Loucy (cell line): Measurements from ENCODE around the gene GEMIN7.
A peak's percentile ranks its signal among the peaks of the same experiment; 100 is the strongest.

Experiments
- H2AFZ ChIP-seq: fragments of 200-600 bp; sonication (generic); 2 replicates; pipeline ENCODE4 v1.6.0; 2016; ENCODE audit warnings: antibody characterized with exemption, mild to moderate bottlenecking, low read length, moderate library complexity
- H3F3A ChIP-seq: fragments of 200-600 bp; 2 replicates; pipeline ENCODE4 v1.6.0; 2016; ENCODE audit warnings: antibody characterized with exemption, low read depth, mild to moderate bottlenecking
- H3K27me3 ChIP-seq: fragments of 200-600 bp; sonication (generic); 2 replicates; pipeline ENCODE4 v1.6.1; 2014; ENCODE audit warnings: low read length, mild to moderate bottlenecking; ENCODE audit not compliant: insufficient read depth, poor library complexity, severe bottlenecking
- H3K36me3 ChIP-seq: fragments of 200-600 bp; sonication (generic); 2 replicates; pipeline ENCODE4 v1.6.1; 2016; ENCODE audit warnings: low read length; ENCODE audit not compliant: insufficient read depth
- H3K4me1 ChIP-seq: fragments of 200-600 bp; sonication (generic); 2 replicates; pipeline ENCODE4 v1.5.1; 2014; ENCODE audit warnings: low read length, mild to moderate bottlenecking; ENCODE audit not compliant: insufficient read depth, poor library complexity, severe bottlenecking
- H3K4me2 ChIP-seq: fragments of 200-600 bp; sonication (generic); 2 replicates; pipeline ENCODE4 v1.6.0; 2014; ENCODE audit warnings: antibody characterized with exemption, low read length, low read depth, mild to moderate bottlenecking; ENCODE audit not compliant: poor library complexity, severe bottlenecking
- H3K4me3 ChIP-seq: fragments of 200-600 bp; sonication (generic); 2 replicates; pipeline ENCODE4 v1.5.1; 2014; ENCODE audit warnings: low read length, mild to moderate bottlenecking, mixed read lengths; ENCODE audit not compliant: poor library complexity, severe bottlenecking
- H3K79me2 ChIP-seq: fragments of 200-600 bp; sonication (generic); 2 replicates; pipeline ENCODE4 v1.6.1; 2014; ENCODE audit warnings: low read length; ENCODE audit not compliant: insufficient read depth
- H3K9ac ChIP-seq: fragments of 200-600 bp; sonication (generic); 2 replicates; pipeline ENCODE4 v1.6.0; 2014; ENCODE audit warnings: mild to moderate bottlenecking, low read depth, low read length, moderate library complexity; ENCODE audit not compliant: poor library complexity, severe bottlenecking
- H3K9me2 ChIP-seq: fragments of 200-600 bp; sonication (generic); replicated peaks from 2 replicates; pipeline ENCODE4 v1.6.1; 2016; ENCODE audit warnings: low read depth, low read length, mixed read lengths
- H3K9me3 ChIP-seq: fragments of 200-600 bp; sonication (generic); 2 replicates; pipeline ENCODE4 v1.6.1; 2014; ENCODE audit warnings: mild to moderate bottlenecking, antibody characterized with exemption, low read length, low read depth; ENCODE audit not compliant: insufficient read depth
- H4K20me1 ChIP-seq: fragments of 200-600 bp; sonication (generic); 2 replicates; pipeline ENCODE4 v1.6.0; 2014; ENCODE audit warnings: antibody characterized with exemption, low read length, mild to moderate bottlenecking; ENCODE audit not compliant: insufficient read depth, poor library complexity, severe bottlenecking
- CTCF ChIP-seq: fragments of 200-600 bp; sonication (generic); conservative IDR thresholded peaks from 2 replicates; pipeline ENCODE4 v1.5.1; 2014; ENCODE audit warnings: mild to moderate bottlenecking, antibody characterized with exemption, low read length
- EZH2phosphoT487 ChIP-seq: fragments of 200-600 bp; IDR thresholded peaks from 2 replicates; pipeline ENCODE4 v1.6.1; 2018; ENCODE audit warnings: antibody characterized with exemption, mild to moderate bottlenecking, moderate library complexity, borderline replicate concordance

Gene GEMIN7

GRCh38 chr19:45040059-45040771 lies 38.8 kb upstream of the GEMIN7 start:
- no peaks in the 10 kb centered on the region for H3K9me3 ChIP-seq
- no peaks in the 10 kb centered on the region for H3F3A ChIP-seq
- H3K36me3 ChIP-seq: peaks cover 30% of the 10 kb centered on the region; the same call in 1 of the 2 replicates
- H3K4me3 ChIP-seq: peak overlapping the region; percentile 100
- peaks cover 60% of the 10 kb centered on the region for H3K79me2 ChIP-seq
- H3K9me2 ChIP-seq: no peaks in the 10 kb centered on the region
- peaks cover 46% of the 10 kb centered on the region for H4K20me1 ChIP-seq
- peak overlapping the region; percentile 100 for H3K4me2 ChIP-seq
- no peaks in the 10 kb centered on the region for H3K27me3 ChIP-seq
- H3K9ac ChIP-seq: peak overlapping the region; percentile 95
- peaks cover 22% of the 10 kb centered on the region for H3K4me1 ChIP-seq
- no peak for TF ChIP-seq CTCF
- TF ChIP-seq EZH2phosphoT487: no peak
- no peak overlapping the region for H2AFZ ChIP-seq

GRCh38 chr19:45041125-45041524 lies 37.9 kb upstream of the GEMIN7 start:
- Histone ChIP-seq H3K27me3 (no peaks in the 10 kb centered on the region), H3K9me3 (no peaks in the 10 kb centered on the region), H2AFZ (no peak overlapping the region), H3K4me1 (peaks cover 22% of the 10 kb centered on the region), H3K4me2 (peak overlapping the region; percentile 100), H3K4me3 (peak overlapping the region; percentile 100), H3K9ac (peak overlapping the region; percentile 95), H3K79me2 (peaks cover 69% of the 10 kb centered on the region), H3K9me2 (no peaks in the 10 kb centered on the region), H3F3A (no peaks in the 10 kb centered on the region), H3K36me3 (peaks cover 34% of the 10 kb centered on the region; the same call in 1 of the 2 replicates), H4K20me1 (peaks cover 53% of the 10 kb centered on the region)
- TF ChIP-seq EZH2phosphoT487 (no peak), CTCF (no peak)

- H3K9ac ChIP-seq: no peak overlapping the region
- H3K9me2 ChIP-seq: no peaks in the 10 kb centered on the region
- peaks cover 61% of the 10 kb centered on the region for H4K20me1 ChIP-seq
- peaks cover 34% of the 10 kb centered on the region; the same call in 1 of the 2 replicates for H3K36me3 ChIP-seq
- H3K4me3 ChIP-seq: no peak overlapping the region
- peak overlapping the region; percentile 7 for H3K4me2 ChIP-seq
- TF ChIP-seq EZH2phosphoT487 (no peak), CTCF (no peak)
- peaks cover 9% of the 10 kb centered on the region for H3K4me1 ChIP-seq
- H3K79me2 ChIP-seq: peaks cover 94% of the 10 kb centered on the region
- H3F3A ChIP-seq: no peaks in the 10 kb centered on the region
- no peaks in the 10 kb centered on the region for H3K9me3 ChIP-seq
- H2AFZ ChIP-seq: no peak overlapping the region
- H3K27me3 ChIP-seq: no peaks in the 10 kb centered on the region
Observed at GRCh38 chr19:45045671-45046353, 33.2 kb upstream of the GEMIN7 start.
